Activated T-cell treated with anti-CD3 and anti-CD28 coated beads, Interleukin-2, amount 50 U/mL, for 72 hours (primary cell): ENCODE data around the gene POLRMT. TPM values are rescaled to one million over a fixed set of nuclear protein-coding genes. Genes with fewer than 3 reads are reported as not detected.
A peak's percentile ranks its signal among the peaks of the same experiment; 100 is the strongest.
"Not testable (repeated sequence)": the region's sequence is repeated elsewhere in the genome, so short reads cannot be mapped to it uniquely, and the experiment has no call there.

Experiments used
- ATAC-seq, 2 donors: fragments of 150-1000 bp; cut with Tn5 transposase; replicated peaks in 1 of 2; 2 replicates each; pipeline ENCODE4 v1.10.0; 2021; ENCODE audit warnings: moderate library complexity in 2 of 2, mild to moderate bottlenecking in 1 of 2
- DNase-seq, 2 donors: peaks; one replicate each; pipeline ENCODE4 v3.0.0; 2021 to 2022; ENCODE audit warnings: mixed read lengths in 1 of 2
- H3K27ac Mint-ChIP-seq: one replicate; pipeline ENCODE4 v1.8.0; 2022; ENCODE audit warnings: mild to moderate bottlenecking, moderate library complexity, mixed read lengths
- H3K27me3 Mint-ChIP-seq: one replicate; pipeline ENCODE4 v1.8.0; 2022; ENCODE audit warnings: low read depth, mixed read lengths
- H3K36me3 Mint-ChIP-seq, 2 donors: one replicate each; pipeline ENCODE4 v1.8.0; 2022; ENCODE audit warnings: mixed read lengths in 2 of 2, mild to moderate bottlenecking in 1 of 2; ENCODE audit not compliant: insufficient read depth in 2 of 2
- H3K4me1 Mint-ChIP-seq: one replicate; pipeline ENCODE4 v1.8.0; 2022; ENCODE audit warnings: low read depth, mixed read lengths
- H3K4me3 Mint-ChIP-seq, 2 donors: one replicate each; pipeline ENCODE4 v1.8.0; 2022; ENCODE audit warnings: mild to moderate bottlenecking in 2 of 2, mixed read lengths in 2 of 2, moderate library complexity in 2 of 2
- H3K9me3 Mint-ChIP-seq, 2 donors: one replicate each; pipeline ENCODE4 v1.8.0; 2022; ENCODE audit warnings: mixed read lengths in 2 of 2
- total RNA-seq, 2 donors: library from RNA; stranded (reverse); gene quantifications; one replicate each; pipeline ENCODE4 v1.2.3, GENCODE V29; 2022

The POLRMT gene
- total RNA-seq, 2 donors from 2014 or later = 62.7 to 79.0 TPM

GRCh38 chr19:603302-603639, 30.1 kb downstream of the POLRMT start:
- not testable (repeated sequence) for ATAC-seq, DNase-seq, H3K9me3 Mint-ChIP-seq, H3K27me3 Mint-ChIP-seq, H3K4me1 Mint-ChIP-seq, H3K4me3 Mint-ChIP-seq, H3K27ac Mint-ChIP-seq, H3K36me3 Mint-ChIP-seq

- ATAC-seq = no peak
- Mint-ChIP-seq H3K4me3 (no peak overlapping the region), H3K4me1 (no peaks in the 10 kb centered on the region), H3K9me3 (no peaks in the 10 kb centered on the region), H3K27ac (no peak overlapping the region), H3K27me3 (no peaks in the 10 kb centered on the region), H3K36me3 (no peaks in the 10 kb centered on the region)
- no peak for DNase-seq
Measured at GRCh38 chr19:602391-603301, 30.7 kb downstream of the POLRMT start.

DNA sequence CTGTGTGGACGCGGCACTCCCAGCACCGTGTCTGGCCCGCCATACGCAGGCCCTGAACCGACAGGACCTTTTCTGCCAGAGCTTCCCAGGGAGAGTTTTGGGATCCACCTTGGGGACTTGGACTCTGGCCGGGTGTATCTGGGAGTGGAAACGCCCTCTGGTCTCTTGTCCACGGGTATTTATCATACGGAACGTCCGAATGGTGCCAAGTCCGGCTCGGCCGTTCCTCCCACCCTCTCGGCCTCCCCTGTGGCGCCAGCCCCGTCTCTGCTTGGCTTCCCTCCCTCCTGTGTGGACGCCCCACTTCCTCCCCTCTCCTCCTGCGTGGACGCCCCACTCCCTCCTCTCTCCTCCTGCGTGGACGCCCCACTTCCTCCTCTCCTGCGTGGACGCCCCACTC, 31.5 kb downstream of the POLRMT start:
- Mint-ChIP-seq H3K27ac (no peak overlapping the region), H3K27me3 (no peaks in the 10 kb centered on the region), H3K36me3 (no peaks in the 10 kb centered on the region), H3K4me3 (no peak overlapping the region), H3K4me1 (no peaks in the 10 kb centered on the region), H3K9me3 (no peaks in the 10 kb centered on the region)
- no peak for ATAC-seq
- DNase-seq = no peak

DNA sequence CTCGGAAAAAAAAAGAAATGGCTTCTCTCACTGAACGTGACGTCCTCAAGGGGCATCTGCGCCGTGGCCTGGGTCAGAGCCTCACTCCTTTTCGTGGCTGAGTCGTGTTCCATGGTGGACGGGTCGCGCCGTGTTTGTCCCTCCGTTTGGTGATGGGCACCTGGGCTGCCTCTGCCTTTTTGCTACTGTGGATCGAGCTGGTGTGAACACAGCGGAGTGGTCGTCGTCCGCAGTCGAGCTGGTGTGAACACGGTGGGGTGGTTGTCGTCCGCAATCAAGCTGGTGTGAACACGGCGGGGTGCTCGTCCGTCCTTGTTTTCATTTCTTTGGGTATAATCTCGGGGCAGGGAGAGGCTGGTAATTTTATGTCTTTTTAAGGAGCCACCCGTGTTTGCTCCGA, 32.0 kb downstream of the POLRMT start:
- DNase-seq (no peak), ATAC-seq (no peak)
- Mint-ChIP-seq H3K27ac (no peak overlapping the region), H3K9me3 (no peaks in the 10 kb centered on the region), H3K36me3 (no peaks in the 10 kb centered on the region), H3K4me1 (no peaks in the 10 kb centered on the region), H3K27me3 (no peaks in the 10 kb centered on the region), H3K4me3 (no peak overlapping the region)

DNA sequence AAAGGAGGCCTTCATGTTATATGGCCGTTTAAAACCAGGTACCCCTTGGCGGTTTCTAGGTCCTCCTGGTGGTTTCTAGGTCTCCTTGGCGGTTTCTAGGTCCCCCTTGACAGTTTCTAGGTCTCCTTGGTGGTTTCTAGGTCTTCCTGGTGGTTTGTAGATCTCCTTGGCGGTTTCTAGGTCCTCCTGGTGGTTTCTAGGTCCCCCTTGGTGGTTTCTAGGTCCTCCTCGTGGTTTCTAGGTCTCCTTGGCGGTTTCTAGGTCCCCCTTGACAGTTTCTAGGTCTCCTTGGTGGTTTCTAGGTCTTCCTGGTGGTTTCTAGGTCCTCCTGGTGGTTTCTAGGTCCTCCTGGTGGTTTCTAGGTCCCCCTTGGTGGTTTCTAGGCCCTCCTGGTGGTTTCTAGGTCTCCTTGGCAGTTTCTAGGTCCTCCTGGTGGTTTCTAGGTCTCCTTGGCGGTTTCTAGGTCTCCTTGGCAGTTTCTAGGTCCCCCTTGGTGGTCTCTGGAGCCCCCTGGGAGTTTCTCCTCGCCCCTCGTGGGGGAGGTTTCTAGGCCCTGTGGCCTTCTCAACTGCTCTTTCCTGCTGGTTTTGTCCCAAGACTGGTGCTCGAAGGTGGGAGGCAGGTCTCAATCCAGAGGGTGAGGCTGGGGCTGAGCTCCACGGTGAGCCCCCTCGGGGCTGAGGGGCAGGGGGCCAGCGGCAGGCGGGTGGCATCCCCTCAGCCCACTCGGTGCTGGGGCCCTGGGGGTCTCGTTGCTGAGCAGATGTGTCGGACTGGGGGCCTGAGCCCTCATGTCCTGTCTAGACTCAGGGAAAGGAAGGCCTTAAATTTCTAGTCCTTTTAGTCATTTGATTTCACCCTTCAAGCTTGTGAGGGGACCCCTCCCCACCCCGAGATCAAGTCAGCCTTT, 35.7 kb downstream of the POLRMT start:
- Mint-ChIP-seq H3K27me3 (no peaks in the 10 kb centered on the region), H3K4me1 (no peaks in the 10 kb centered on the region), H3K27ac (no peak overlapping the region), H3K9me3 (no peaks in the 10 kb centered on the region), H3K36me3 (no peaks in the 10 kb centered on the region), H3K4me3 (no peak overlapping the region)
- DNase-seq (peak in 1 of 2 donors; percentile 27), ATAC-seq (no peak)

DNA sequence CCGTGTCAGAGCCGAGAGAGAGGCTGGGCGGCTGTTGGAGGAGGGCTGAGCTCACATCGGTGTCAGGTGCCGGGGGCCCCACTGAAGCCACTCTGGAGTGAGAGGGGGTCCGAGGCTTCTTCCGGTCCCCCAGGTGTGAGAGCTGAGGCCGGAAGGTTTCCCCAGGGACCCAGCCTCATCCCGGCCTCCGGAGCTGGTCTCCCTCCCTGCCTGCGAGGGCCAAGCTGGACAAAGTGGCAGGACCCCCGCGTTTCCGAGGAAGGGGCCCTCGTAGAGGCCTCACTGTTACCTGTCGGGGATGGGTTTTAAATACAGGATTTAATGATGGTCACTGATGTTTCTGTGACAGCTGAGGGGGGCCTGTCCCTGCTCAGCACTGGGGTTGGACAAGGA, 37.1 kb downstream of the POLRMT start:
- Mint-ChIP-seq H3K27me3 (peaks cover 2% of the 10 kb centered on the region), H3K9me3 (no peaks in the 10 kb centered on the region), H3K36me3 (no peaks in the 10 kb centered on the region), H3K4me1 (no peaks in the 10 kb centered on the region), H3K4me3 (no peak overlapping the region), H3K27ac (no peak overlapping the region)
- ATAC-seq (no peak), DNase-seq (no peak)

DNA sequence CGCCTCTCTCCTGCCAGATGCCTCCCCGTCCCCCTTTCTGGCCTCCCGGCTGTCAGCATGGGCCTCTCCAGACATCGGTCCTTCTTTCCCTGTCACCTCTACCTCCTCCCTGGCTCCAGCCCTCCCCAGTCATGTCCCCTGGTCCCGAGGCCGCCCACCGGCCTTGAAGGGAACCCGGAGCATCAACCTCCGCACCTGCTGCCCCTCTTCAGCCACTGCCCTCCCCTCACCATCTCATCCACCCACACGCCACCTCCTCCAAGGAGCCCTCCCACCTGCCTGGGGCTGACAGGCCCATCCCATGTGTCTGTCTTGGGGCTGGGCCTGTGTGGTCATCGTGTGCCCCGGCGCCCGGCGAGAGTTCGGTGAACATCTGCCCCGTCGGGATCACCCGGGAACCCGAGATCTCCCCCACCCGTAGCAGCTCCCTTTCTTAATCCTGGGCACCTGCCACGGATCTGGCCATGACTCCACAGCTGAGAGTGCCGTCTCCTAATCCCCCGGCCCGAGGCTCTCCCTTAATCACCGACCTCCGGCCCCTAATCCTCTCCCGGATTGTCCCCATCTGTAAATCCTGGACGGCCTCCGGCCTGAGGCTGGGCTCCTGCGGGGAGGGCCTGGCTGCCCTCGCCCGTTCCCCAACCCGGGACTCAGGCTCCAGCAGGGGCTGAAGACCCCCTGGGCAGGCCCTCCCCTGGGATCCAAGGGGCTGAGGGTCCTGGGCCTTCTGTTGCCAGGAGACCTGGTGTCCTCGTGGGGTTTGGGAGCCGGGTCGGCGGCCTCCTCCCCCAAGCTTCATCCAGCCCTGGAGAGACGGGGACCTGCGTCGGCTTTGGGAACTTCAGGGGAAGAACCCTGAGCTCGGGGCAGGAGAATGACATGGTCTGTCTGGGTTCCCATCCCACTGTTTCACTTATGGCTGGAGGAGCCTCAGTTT, 37.7 kb downstream of the POLRMT start:
- H3K36me3 Mint-ChIP-seq = no peaks in the 10 kb centered on the region
- no peaks in the 10 kb centered on the region for H3K9me3 Mint-ChIP-seq
- H3K4me3 Mint-ChIP-seq = no peak overlapping the region
- no peaks in the 10 kb centered on the region for H3K4me1 Mint-ChIP-seq
- H3K27ac Mint-ChIP-seq = no peak overlapping the region
- no peak for DNase-seq
- H3K27me3 Mint-ChIP-seq = peaks cover 6% of the 10 kb centered on the region
- ATAC-seq = no peak

DNA sequence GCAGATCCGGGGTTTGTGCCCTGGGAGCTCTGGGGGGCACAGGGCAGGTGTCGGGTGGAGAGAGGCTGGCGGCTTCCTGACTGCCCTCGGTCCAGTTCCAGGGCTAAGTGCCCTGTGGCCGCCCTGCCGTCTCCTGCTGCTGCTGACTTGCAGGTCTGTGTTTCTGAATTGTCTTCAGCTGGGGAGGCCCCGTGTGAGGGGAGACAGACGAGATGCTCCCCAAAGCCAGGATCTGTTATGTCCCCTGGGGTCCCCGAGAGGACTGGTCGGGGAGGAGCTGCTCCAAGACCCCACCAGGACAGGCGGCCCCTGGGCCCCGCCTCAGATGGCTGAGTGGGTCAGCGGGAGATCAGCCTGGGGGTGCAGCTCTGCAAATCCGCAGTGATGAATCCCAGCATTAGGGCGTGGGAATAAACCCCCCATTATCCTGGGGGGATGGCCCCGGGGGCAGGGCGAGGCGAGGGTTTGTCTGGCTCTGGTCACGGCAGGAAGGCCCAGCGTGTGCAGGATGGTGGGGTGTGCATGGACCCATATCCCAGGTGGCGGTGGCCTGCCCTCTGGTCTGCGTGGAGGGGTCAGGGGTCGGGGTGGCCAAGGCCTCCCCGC, 39.0 kb downstream of the POLRMT start:
- peaks cover 6% of the 10 kb centered on the region for H3K27me3 Mint-ChIP-seq
- DNase-seq (no peak), ATAC-seq (no peak)
- no peaks in the 10 kb centered on the region for H3K4me1 Mint-ChIP-seq
- no peak overlapping the region for H3K4me3 Mint-ChIP-seq
- no peaks in the 10 kb centered on the region for H3K9me3 Mint-ChIP-seq
- H3K36me3 Mint-ChIP-seq = no peaks in the 10 kb centered on the region
- no peak overlapping the region for H3K27ac Mint-ChIP-seq

- Mint-ChIP-seq H3K4me3 (no peak overlapping the region), H3K36me3 (no peaks in the 10 kb centered on the region), H3K27me3 (peaks cover 12% of the 10 kb centered on the region), H3K27ac (no peak overlapping the region), H3K9me3 (no peaks in the 10 kb centered on the region), H3K4me1 (peaks cover 7% of the 10 kb centered on the region)
- DNase-seq (no peak), ATAC-seq (no peak)
Measured at GRCh38 chr19:593505-593904, 39.8 kb downstream of the POLRMT start.

- peaks cover 12% of the 10 kb centered on the region for H3K27me3 Mint-ChIP-seq
- no peaks in the 10 kb centered on the region for H3K36me3 Mint-ChIP-seq
- ATAC-seq (no peak), DNase-seq (no peak)
- H3K4me3 Mint-ChIP-seq = no peak overlapping the region
- H3K4me1 Mint-ChIP-seq = peaks cover 11% of the 10 kb centered on the region
- no peak overlapping the region for H3K27ac Mint-ChIP-seq
- no peaks in the 10 kb centered on the region for H3K9me3 Mint-ChIP-seq
Measured at GRCh38 chr19:593055-593454, 40.3 kb downstream of the POLRMT start.

DNA sequence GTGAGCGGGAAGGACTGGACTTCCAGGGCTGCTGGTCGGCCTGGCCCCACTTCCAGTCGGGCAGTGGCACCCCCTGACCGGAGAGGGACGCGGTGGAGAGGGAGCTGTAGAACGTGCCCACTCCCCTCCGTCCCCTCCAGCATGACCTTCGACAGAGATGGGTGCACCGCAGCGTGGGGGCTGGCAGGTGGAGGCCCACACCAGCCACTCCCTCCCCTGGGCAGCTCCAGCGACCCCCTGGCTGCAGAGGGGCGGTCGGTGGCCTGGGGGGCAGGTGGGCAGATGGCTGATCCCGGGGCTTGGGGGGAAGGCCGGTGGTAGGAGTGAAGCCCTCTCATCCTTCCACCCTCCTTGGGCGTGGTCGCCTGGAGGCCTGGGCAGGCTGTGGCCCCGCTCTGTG, 41.2 kb downstream of the POLRMT start:
- no peak for DNase-seq
- Mint-ChIP-seq H3K9me3 (no peaks in the 10 kb centered on the region), H3K4me3 (no peak overlapping the region), H3K27ac (no peak overlapping the region), H3K36me3 (no peaks in the 10 kb centered on the region), H3K4me1 (peaks cover 13% of the 10 kb centered on the region), H3K27me3 (peaks cover 12% of the 10 kb centered on the region)
- ATAC-seq = no peak

- no peak for ATAC-seq
- Mint-ChIP-seq H3K4me3 (peak overlapping the region in 1 of 2 donors; percentile 44), H3K27me3 (peaks cover 12% of the 10 kb centered on the region), H3K9me3 (no peaks in the 10 kb centered on the region), H3K36me3 (no peaks in the 10 kb centered on the region), H3K27ac (no peak overlapping the region), H3K4me1 (peaks cover 13% of the 10 kb centered on the region)
- DNase-seq = no peak
Measured at GRCh38 chr19:591099-591958, 42.0 kb downstream of the POLRMT start.
